HG03439 (cell line): Measurements from ENCODE around the gene PTPRU.
"Not testable (repeated sequence)": the region's sequence is repeated elsewhere in the genome, so short reads cannot be mapped to it uniquely, and the experiment has no call there.

Source experiments
- ATAC-seq: cut with Tn5 transposase; IDR thresholded peaks from one replicate; pipeline ENCODE4 v1.9.1; 2021; ENCODE audit warnings: mild to moderate bottlenecking, moderate library complexity; ENCODE audit not compliant: unreplicated experiment

PTPRU gene

GRCh38 chr1:29285771-29286170 lies 49.4 kb downstream of the PTPRU start:
- no peak for ATAC-seq

DNA sequence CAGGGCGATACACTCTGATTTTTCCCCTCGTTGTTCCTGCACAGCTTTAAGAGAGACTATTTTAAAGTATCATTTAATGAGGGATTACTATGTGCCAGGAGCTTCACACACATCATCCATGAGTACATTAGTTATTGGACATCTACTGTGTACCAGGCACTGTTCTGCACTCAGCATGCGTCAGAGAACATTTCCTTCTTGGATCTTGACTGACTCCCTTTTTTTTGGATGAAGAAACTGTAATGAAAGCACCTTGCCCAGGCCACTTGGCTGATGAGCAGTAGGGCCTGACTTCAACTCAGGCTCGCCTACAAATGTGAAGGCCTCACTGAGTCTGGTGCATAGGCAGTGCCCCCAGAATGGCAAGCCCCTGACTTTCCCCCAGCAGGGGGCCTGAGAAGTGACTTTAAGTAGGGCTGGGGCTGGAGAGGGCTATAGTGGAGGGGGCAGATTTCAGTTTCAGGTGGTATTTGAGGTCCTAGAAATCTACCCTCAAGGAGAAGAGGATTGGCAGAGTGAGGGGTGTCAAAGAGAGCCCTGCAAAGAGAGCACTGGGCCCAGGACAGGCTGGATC lies 50.0 kb downstream of the PTPRU start:
- no peak for ATAC-seq

DNA sequence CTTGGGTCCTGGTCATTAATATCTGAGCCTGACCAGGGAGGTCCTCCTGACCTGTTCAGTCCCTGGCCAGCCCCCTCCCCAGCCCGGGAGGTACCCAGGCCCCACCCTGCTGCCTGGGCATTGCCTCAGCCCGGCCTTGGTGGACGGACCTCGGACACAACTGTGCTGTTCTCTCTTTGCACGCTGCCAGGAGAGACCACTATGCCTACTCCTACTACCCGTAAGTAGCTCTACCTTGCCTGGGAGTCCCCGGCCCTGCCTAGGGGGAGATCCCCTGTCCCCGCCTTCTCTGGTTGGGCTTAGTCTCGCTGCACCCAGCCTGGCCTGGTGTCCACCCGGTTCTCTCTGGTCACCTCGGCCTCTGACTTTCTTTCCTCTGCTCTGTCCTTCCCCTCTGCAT lies 53.2 kb downstream of the PTPRU start:
- ATAC-seq = no peak

- ATAC-seq = no peak
Measured at GRCh38 chr1:29290414-29290985, 54.2 kb downstream of the PTPRU start.

GRCh38 chr1:29291756-29292155 lies 55.4 kb downstream of the PTPRU start:
- no peak for ATAC-seq

DNA sequence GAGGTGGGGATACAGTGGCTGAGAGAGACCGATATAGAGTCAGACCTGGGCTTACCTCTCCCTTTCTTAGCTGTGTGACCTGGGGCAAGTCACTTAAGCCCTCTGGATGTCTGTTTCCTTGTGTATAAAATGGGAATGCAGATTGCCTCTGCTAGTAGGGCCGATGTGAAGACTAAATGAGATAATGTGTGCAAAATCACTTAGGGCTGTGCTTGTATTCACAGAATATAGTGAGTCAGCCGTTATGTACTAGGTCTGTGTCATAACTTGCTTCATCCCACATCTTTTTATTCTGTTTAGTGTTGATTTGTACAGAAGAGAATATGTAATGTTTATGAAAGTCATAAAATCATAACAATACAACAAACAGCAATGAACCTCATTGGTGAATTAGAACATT lies 56.0 kb downstream of the PTPRU start:
- ATAC-seq = no peak

- no peak for ATAC-seq
Measured at GRCh38 chr1:29297450-29297849, 61.1 kb downstream of the PTPRU start.

GRCh38 chr1:29298246-29298645 lies 61.9 kb downstream of the PTPRU start:
- no peak for ATAC-seq

GRCh38 chr1:29299446-29299845 lies 63.1 kb downstream of the PTPRU start:
- ATAC-seq = no peak

- not testable (repeated sequence) for ATAC-seq
Measured at GRCh38 chr1:29301732-29302131, 65.4 kb downstream of the PTPRU start.

- ATAC-seq = no peak
Measured at GRCh38 chr1:29303201-29304024, 67.1 kb downstream of the PTPRU start.

- no peak for ATAC-seq
Measured at GRCh38 chr1:29304025-29304684, 67.8 kb downstream of the PTPRU start.

DNA sequence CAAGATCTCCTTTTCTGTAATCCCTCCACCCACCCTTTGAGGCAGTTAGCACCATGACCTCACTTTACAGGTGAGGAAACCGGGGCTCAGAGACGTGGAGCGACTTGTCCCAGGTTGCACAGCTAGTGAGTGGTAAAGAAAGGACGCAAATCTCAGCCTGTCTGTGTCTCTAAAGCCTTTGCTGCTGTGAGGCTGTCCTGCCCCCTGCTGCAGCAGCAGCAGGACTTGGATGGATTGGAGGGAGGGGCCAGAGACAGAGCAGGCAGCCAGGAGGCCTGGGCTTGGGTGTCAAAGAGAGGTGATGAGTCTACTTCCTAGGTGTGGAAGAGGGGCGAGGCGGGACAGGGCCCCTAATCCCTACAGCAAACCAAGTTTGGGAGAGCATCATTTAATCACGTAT lies 69.6 kb downstream of the PTPRU start:
- ATAC-seq = no peak

GRCh38 chr1:29306471-29307140 lies 70.3 kb downstream of the PTPRU start:
- no peak for ATAC-seq

- ATAC-seq = no peak
Measured at GRCh38 chr1:29309075-29309474, 72.8 kb downstream of the PTPRU start.

- ATAC-seq = no peak
Measured at GRCh38 chr1:29309621-29310020, 73.3 kb downstream of the PTPRU start.

DNA sequence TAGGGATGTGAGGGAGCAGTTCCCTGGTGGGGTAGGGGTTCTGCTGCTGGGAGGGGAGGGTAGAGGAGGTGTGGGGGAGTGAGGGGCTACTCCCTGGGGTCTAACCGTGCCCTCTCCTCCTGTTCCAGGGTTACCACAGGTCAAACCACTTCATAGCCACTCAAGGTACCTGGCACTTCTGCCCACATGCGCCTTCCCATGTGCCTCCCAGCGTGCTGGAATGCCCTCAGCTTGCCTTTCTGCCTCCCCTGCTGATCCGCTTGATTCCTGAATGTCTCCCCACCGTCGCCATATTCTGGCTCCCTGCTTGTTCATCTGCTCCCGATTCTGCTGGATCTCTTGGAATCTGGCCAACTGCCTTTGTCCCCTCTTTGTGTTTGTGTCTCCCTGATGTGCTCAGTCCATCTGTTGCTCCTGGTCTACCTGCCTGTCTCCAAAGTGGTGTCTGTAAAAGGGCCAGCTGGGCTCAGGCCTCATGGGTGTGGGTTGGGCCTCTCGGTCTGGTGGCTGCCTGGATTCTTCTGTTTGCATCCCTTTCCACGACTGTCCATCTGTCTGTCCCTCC lies 74.4 kb downstream of the PTPRU start:
- ATAC-seq = no peak

DNA sequence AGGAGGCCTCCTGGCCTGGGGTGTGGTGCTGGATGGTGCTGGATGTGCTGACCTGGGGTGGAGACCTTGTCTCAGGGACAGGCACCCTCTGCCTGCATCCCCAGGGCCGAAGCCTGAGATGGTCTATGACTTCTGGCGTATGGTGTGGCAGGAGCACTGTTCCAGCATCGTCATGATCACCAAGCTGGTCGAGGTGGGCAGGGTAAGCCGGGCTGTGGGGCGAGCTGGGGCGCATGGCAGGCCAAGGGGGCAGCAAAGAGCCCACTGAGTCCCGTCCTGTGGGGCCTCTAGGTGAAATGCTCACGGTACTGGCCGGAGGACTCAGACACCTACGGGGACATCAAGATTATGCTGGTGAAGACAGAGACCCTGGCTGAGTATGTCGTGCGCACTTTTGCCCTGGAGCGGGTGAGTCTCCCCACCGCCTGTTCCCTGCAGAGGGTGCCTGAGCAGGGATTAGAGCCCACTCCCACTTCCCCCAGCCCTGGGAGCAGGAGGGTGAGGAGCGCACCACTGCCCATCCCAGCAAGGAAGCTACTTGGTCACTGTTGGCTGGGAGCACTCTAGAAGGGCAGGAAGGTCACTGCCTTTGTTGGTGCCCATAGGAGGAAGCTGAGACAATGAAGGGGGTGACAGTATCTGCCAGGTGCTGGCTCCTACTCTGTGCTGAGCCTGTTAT lies 75.2 kb downstream of the PTPRU start:
- no peak for ATAC-seq

DNA sequence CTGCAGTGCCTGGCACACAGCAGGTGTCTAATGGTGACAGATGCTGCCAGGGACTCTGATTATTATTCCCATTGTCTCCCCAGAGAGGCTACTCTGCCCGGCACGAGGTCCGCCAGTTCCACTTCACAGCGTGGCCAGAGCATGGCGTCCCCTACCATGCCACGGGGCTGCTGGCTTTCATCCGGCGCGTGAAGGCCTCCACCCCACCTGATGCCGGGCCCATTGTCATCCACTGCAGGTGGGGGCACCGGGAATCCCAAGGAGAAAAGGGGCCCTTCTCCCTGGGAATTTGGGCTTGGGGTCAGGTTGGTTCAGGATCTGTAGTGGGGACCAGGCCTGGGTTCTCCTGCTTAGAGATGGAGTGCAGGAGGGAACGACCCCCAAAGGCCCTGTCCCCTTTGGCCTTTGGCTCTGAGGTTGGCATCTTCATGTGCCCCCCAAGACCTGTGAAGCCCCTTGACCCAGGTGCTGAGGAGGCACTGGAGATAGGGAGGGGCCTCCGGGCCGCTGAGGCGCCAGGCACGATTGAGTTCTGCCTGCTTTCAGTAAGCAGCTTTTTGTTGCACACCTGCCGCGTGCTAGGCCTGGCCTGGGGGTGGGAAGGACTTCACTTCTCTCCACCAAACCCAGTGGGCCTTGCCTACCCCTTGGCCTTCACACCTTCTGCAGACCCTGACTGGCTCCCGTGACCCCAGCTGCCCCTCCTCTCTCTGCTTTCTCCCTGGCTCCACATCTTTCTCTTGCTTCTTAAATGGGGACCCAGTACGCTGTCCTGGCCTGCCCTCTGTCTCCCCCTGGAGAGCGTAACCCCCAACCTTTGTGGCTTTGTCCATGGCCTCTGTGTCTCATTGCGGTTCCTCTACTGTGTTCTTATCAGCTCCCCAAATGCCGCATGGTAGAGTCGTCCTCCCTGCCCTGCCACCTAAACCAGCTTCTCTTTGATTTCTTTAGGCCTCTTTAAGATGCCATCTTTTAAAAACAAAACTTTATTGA lies 76.4 kb downstream of the PTPRU start:
- no peak for ATAC-seq
